ENCODE measurements around the gene XRCC4. TPM values are rescaled to one million over a fixed set of nuclear protein-coding genes. Genes with fewer than 3 reads are reported as not detected.

The XRCC4 gene
- total RNA-seq, 1 experiment from 2014 or later, result 10.8 TPM

DNA sequence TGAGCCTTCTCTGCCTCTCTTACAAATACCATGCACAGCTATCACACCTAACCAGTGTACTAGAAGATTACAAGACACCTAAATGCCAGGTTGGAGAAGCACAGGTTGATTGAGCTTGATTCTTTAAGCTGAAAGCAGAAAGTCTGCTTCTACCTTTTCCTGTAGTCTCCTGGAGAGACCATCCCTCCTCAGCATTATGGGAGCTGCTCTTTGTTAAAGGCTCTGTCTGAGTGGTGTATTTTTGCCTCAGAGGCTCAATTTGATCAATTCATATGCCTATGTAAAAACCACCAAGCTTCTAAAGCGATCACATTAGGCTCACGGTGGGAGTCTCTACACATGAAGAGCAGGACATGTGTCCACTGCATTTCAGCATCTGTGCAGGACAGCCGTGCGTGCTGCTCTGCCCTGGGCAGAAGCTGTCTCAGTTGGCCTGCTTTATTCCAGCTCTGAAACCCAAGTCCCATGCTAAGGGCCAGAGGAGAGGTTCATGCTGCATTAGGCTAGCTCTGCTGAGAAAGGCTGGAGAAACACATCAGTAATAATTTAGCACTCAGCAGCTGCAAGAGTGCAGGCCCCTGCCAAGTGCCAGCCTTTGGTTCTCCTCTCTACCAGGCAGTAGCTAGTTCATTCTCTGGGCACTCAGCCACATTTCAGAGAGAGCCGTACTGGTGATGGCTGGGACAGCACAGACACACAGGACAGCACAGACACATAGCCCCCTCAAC, 41.8 kb upstream of the XRCC4 start:
- Mint-ChIP-seq H3K9me3 (no peaks in the 10 kb centered on the region), H3K4me3 (no peak overlapping the region), H3K27me3 (ENCODE audit: low read depth) (no peaks in the 10 kb centered on the region), H3K36me3 (ENCODE audit: insufficient read depth in 1 of 3, low read depth in 3 of 3) (no peaks in the 10 kb centered on the region), H3K4me1 (peaks cover 20 to 27% of the 10 kb centered on the region in 2 experiments), H3K27ac (peak overlapping the region in 2 of 3 experiments; percentile 64 to 84; a peak in 3 of 7 replicates)
- H3K4me1 ChIP-seq (ENCODE audit: insufficient read depth, low read length), result peaks cover 4% of the 10 kb centered on the region; the same call in 1 of the 2 replicates
- no peak overlapping the region for H2BK120ac ChIP-seq (ENCODE audit: low read depth, low read length, poor library complexity, severe bottlenecking)
- no peak overlapping the region for H2BK15ac ChIP-seq (ENCODE audit: low read depth, low read length)
- no peak overlapping the region for H3K18ac ChIP-seq (ENCODE audit: insufficient read length, low read depth, low read length)
- no peak overlapping the region for H3K9ac ChIP-seq (ENCODE audit: extremely low read depth, insufficient read length, low read length)
- no peak overlapping the region for H2AK5ac ChIP-seq (ENCODE audit: insufficient read length, low read length)
- no peak overlapping the region for H3K56ac ChIP-seq (ENCODE audit: insufficient read length, low read depth, low read length)
- H3K79me1 ChIP-seq (ENCODE audit: insufficient read depth, low read depth, low read length, poor library complexity, severe bottlenecking), result no peaks in the 10 kb centered on the region
- H3K14ac ChIP-seq (ENCODE audit: insufficient read depth, low read length), result no peak overlapping the region
- no CpG with 5 or more reads among the region's 5 CpGs for WGBS (ENCODE audit: extremely low coverage, insufficient read length, low lambda C conversion rate)
- H3K9me3 ChIP-seq (ENCODE audit: control insufficient read depth, low read depth, low read length), result no peaks in the 10 kb centered on the region
- no peak overlapping the region for H4K8ac ChIP-seq (replicated peaks; ENCODE audit: insufficient read length, low read depth, low read length)
- no peak overlapping the region for H4K5ac ChIP-seq (ENCODE audit: insufficient read length, low read depth, low read length)
- no peak overlapping the region for H2BK12ac ChIP-seq (ENCODE audit: insufficient read length, low read depth, low read length)
- H3T11ph ChIP-seq (ENCODE audit: low read length), result no peak overlapping the region
- no peaks in the 10 kb centered on the region for H3K79me2 ChIP-seq (ENCODE audit: insufficient read depth, low read length)
- TF ChIP-seq, protein P1, sequence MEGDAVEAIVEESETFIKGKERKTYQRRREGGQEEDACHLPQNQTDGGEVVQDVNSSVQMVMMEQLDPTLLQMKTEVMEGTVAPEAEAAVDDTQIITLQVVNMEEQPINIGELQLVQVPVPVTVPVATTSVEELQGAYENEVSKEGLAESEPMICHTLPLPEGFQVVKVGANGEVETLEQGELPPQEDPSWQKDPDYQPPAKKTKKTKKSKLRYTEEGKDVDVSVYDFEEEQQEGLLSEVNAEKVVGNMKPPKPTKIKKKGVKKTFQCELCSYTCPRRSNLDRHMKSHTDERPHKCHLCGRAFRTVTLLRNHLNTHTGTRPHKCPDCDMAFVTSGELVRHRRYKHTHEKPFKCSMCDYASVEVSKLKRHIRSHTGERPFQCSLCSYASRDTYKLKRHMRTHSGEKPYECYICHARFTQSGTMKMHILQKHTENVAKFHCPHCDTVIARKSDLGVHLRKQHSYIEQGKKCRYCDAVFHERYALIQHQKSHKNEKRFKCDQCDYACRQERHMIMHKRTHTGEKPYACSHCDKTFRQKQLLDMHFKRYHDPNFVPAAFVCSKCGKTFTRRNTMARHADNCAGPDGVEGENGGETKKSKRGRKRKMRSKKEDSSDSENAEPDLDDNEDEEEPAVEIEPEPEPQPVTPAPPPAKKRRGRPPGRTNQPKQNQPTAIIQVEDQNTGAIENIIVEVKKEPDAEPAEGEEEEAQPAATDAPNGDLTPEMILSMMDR (conservative IDR thresholded peaks at IDR 0.05), result no peak
- DNase-seq, result no peak
- H3K27ac ChIP-seq (ENCODE audit: insufficient read length, low read depth, low read length), result no peak overlapping the region
- no peak overlapping the region for H3K4ac ChIP-seq (ENCODE audit: low read depth, low read length)
- no peak overlapping the region for H3K23ac ChIP-seq (ENCODE audit: insufficient read length, low read depth, low read length)
- no peak overlapping the region for H3K4me2 ChIP-seq (ENCODE audit: insufficient read depth, insufficient read length, low read length)
- H3K23me2 ChIP-seq (ENCODE audit: insufficient read length, low read depth, low read length, poor library complexity, severe bottlenecking), result no peaks in the 10 kb centered on the region
- no peak overlapping the region for H4K91ac ChIP-seq (ENCODE audit: insufficient read length, low read depth, low read length)
- H2BK20ac ChIP-seq (ENCODE audit: low read depth, low read length, poor library complexity, severe bottlenecking), result no peak overlapping the region
- H2AFZ ChIP-seq (ENCODE audit: low read length), result no peak overlapping the region
- no peaks in the 10 kb centered on the region for H3K27me3 ChIP-seq (ENCODE audit: insufficient read depth, low read length)
- no peak overlapping the region for H2BK5ac ChIP-seq (ENCODE audit: insufficient read length, low read length)
- no peaks in the 10 kb centered on the region for H4K20me1 ChIP-seq (ENCODE audit: control insufficient read depth, insufficient read depth, insufficient read length)
